HepG2 (cell line): ENCODE data around the gene BAHCC1. TPM values are rescaled to one million over a fixed set of nuclear protein-coding genes. Genes with fewer than 3 reads are reported as not detected.

Source experiments
- ATAC-seq: fragments of 200-7000 bp; cut with Tn5 transposase; 3 replicates; pipeline ENCODE4 v1.9.1; 2020; ENCODE audit warnings: mild to moderate bottlenecking, moderate library complexity
- BruUV-seq: library from RNA; stranded (reverse); fragments of 400-500 nt; replicated peaks from 2 replicates; lab custom pipeline; 2021; lab: Mats Ljungman, UMichigan
- CTCF ChIA-PET: fragments of 300-600 bp; formaldehyde crosslinking; extraction: SDS; loops from one replicate; lab custom pipeline; 2021; ENCODE audit warnings: low total read pairs, inconsistent platforms, low intra/inter-chr PET ratio; lab: Yijun Ruan, JAX
- POLR2A ChIA-PET: fragments of 350-600 bp; sonication (Branson Sonifier 250); formaldehyde crosslinking; loops from one replicate; lab custom pipeline; 2020; ENCODE audit warnings: antibody characterized with exemption, inconsistent platforms; lab: Yijun Ruan, JAX
- DNase-seq: peaks from one replicate; pipeline ENCODE4 v3.0.0-alpha.2; 2015; ENCODE audit warnings: low spot score
- FAIRE-seq: peaks from 3 replicates; lab custom pipeline; 2011; peaks lifted over from hg19 to GRCh38; lab: Jason Lieb, UNC
- H2AFZ ChIP-seq: one replicate; pipeline ENCODE4 v1.6.1; 2011; ENCODE audit warnings: low read length, inconsistent platforms
- H3K27ac ChIP-seq: fragments of 300-600 bp; 3 replicates; pipeline ENCODE4 v1.8.0; 2011; ENCODE audit warnings: mixed run types, mild to moderate bottlenecking, mixed read lengths, low read length, inconsistent platforms; ENCODE audit not compliant: insufficient read depth; ENCODE audit errors: extremely low read length
- H3K27me3 ChIP-seq, 2 experiments: fragments of 200-600 bp in 1 of 2; 2 replicates in 1 of 2; 3 replicates in 1 of 2; pipeline versions ENCODE4 v1.6.0 to v1.8.0; 2011; ENCODE audit warnings: low read length in 2 of 2, mild to moderate bottlenecking in 2 of 2, moderate library complexity in 2 of 2, inconsistent platforms in 1 of 2; ENCODE audit not compliant: insufficient read depth in 2 of 2, control insufficient read depth in 1 of 2
- H3K36me3 ChIP-seq, 2 experiments: fragments of 200-600 bp in 1 of 2; replicated peaks in 1 of 2; 2 replicates in 1 of 2; 3 replicates in 1 of 2; pipeline versions ENCODE4 v1.5.1 to v1.8.0; 2011; ENCODE audit warnings: low read length in 2 of 2, inconsistent platforms in 1 of 2; ENCODE audit not compliant: insufficient read depth in 2 of 2, control insufficient read depth in 1 of 2
- H3K4me1 ChIP-seq: 2 replicates; pipeline ENCODE4 v1.5.1; 2012; ENCODE audit warnings: low read length, inconsistent platforms; ENCODE audit not compliant: insufficient read depth
- H3K4me2 ChIP-seq: 2 replicates; pipeline ENCODE4 v1.6.0; 2011; ENCODE audit warnings: low read depth, low read length, inconsistent platforms
- H3K4me3 ChIP-seq, 3 experiments: fragments of 200-600 bp in 1 of 3; sonication (generic), shearing (Covaris generic) in 1 of 3; replicated peaks in 1 of 3; 2 replicates each; pipeline ENCODE4 v1.5.1; 2011 to 2016; ENCODE audit warnings: low read length in 3 of 3, inconsistent platforms in 2 of 3, low read depth in 2 of 3, mild to moderate bottlenecking in 2 of 3, control low read depth in 1 of 3, mixed read lengths in 1 of 3; ENCODE audit not compliant: insufficient read depth in 1 of 3
- H3K79me2 ChIP-seq: one replicate; pipeline ENCODE4 v1.6.1; 2011; ENCODE audit warnings: low read length, inconsistent platforms; ENCODE audit not compliant: insufficient read depth
- H3K9ac ChIP-seq: 2 replicates; pipeline ENCODE4 v1.6.0; 2011; ENCODE audit warnings: mild to moderate bottlenecking, low read depth, low read length, inconsistent platforms; ENCODE audit not compliant: insufficient read depth
- H3K9me3 ChIP-seq: 2 replicates; pipeline ENCODE4 v1.5.1; 2012; ENCODE audit warnings: mild to moderate bottlenecking, low read length
- H4K20me1 ChIP-seq: 2 replicates; pipeline ENCODE4 v1.6.0; 2011; ENCODE audit warnings: inconsistent platforms, mild to moderate bottlenecking, low read length, moderate library complexity; ENCODE audit not compliant: insufficient read depth
- AGO1 ChIP-seq: fragments of 200-400 bp; formaldehyde crosslinking; IDR thresholded peaks from 2 replicates; pipeline ENCODE4 v1.6.1; 2017; ENCODE audit warnings: mild to moderate bottlenecking, low read depth, low read length, moderate library complexity; ENCODE audit not compliant: poor library complexity, severe bottlenecking
- CREM ChIP-seq, 2 experiments: sonication (generic) in 1 of 2; formaldehyde crosslinking in 1 of 2; IDR thresholded peaks; 2 replicates each; pipeline versions ENCODE4 v1.4.0 to v1.6.1; 2016 to 2020; ENCODE audit warnings: antibody characterized with exemption in 1 of 2, mild to moderate bottlenecking in 1 of 2, missing genetic modification reagents in 1 of 2
- ELF3 ChIP-seq: IDR thresholded peaks from 2 replicates; pipeline ENCODE4 v1.6.1; 2016; ENCODE audit warnings: missing genetic modification reagents, missing compliant biosample characterization
- FOXC1 ChIP-seq: sonication (generic); formaldehyde crosslinking; IDR thresholded peaks from 2 replicates; pipeline ENCODE4 v1.8.0; 2022; ENCODE audit warnings: mild to moderate bottlenecking, missing genetic modification reagents, borderline replicate concordance
- HIVEP1 ChIP-seq: sonication (generic); formaldehyde crosslinking; IDR thresholded peaks from 2 replicates; pipeline ENCODE4 v1.4.0; 2020; ENCODE audit warnings: mild to moderate bottlenecking, missing genetic modification reagents
- MAFG ChIP-seq: sonication (generic); formaldehyde crosslinking; IDR thresholded peaks from 2 replicates; pipeline ENCODE4 v1.5.1; 2020; ENCODE audit warnings: mild to moderate bottlenecking, missing genetic modification reagents
- MATR3 ChIP-seq: sonication (generic); formaldehyde crosslinking; IDR thresholded peaks from 2 replicates; pipeline ENCODE4 v1.4.0; 2020; ENCODE audit warnings: missing genetic modification reagents
- MED1 ChIP-seq: sonication (generic); formaldehyde crosslinking; IDR thresholded peaks from 2 replicates; pipeline ENCODE4 v1.4.0; 2020; ENCODE audit warnings: missing genetic modification reagents
- MTF2 ChIP-seq: sonication (generic); formaldehyde crosslinking; IDR thresholded peaks from 2 replicates; pipeline ENCODE4 v1.5.0; 2020; ENCODE audit warnings: missing genetic modification reagents, borderline replicate concordance
- NKX3-1 ChIP-seq: sonication (generic); formaldehyde crosslinking; IDR thresholded peaks from 2 replicates; pipeline ENCODE4 v1.5.0; 2020; ENCODE audit warnings: missing genetic modification reagents
- ONECUT2 ChIP-seq: sonication (generic); formaldehyde crosslinking; IDR thresholded peaks from 2 replicates; pipeline ENCODE4 v1.4.0; 2020; ENCODE audit warnings: missing genetic modification reagents
- RARA ChIP-seq: IDR thresholded peaks from 2 replicates; pipeline ENCODE4 v1.6.1; 2016; ENCODE audit warnings: missing genetic modification reagents, missing compliant biosample characterization
- SALL2 ChIP-seq: sonication (generic); formaldehyde crosslinking; IDR thresholded peaks from 2 replicates; pipeline ENCODE4 v1.8.1; 2023; ENCODE audit warnings: mild to moderate bottlenecking, missing genetic modification reagents, inconsistent platforms
- SP140L ChIP-seq: sonication (generic); formaldehyde crosslinking; IDR thresholded peaks from 2 replicates; pipeline ENCODE4 v1.4.0; 2020; ENCODE audit warnings: missing genetic modification reagents, borderline replicate concordance
- TEAD2 ChIP-seq: sonication (generic); formaldehyde crosslinking; IDR thresholded peaks from 2 replicates; pipeline ENCODE4 v1.9.0; 2021; ENCODE audit warnings: missing genetic modification reagents
- ZFY ChIP-seq: sonication (generic); formaldehyde crosslinking; IDR thresholded peaks from 2 replicates; pipeline ENCODE4 v1.4.0; 2020; ENCODE audit warnings: missing genetic modification reagents
- ZNF274 ChIP-seq: sonication (generic); formaldehyde crosslinking; IDR thresholded peaks from 2 replicates; pipeline ENCODE4 v1.5.1; 2020; ENCODE audit warnings: mild to moderate bottlenecking, missing genetic modification reagents
- ZNF33B ChIP-seq: sonication (generic); formaldehyde crosslinking; IDR thresholded peaks from 2 replicates; pipeline ENCODE4 v1.5.1; 2020; ENCODE audit warnings: mild to moderate bottlenecking, missing genetic modification reagents
- ZNF501 ChIP-seq: sonication (generic); formaldehyde crosslinking; IDR thresholded peaks from 2 replicates; pipeline ENCODE4 v1.5.1; 2020; ENCODE audit warnings: mild to moderate bottlenecking, moderate library complexity, missing genetic modification reagents
- WGBS: methylation state at CpG from one replicate; pipeline ENCODE4 v1.1.6; 2017; ENCODE audit warnings: low lambda C conversion rate; 5-methylcytosine and 5-hydroxymethylcytosine counted together
- in situ Hi-C: cut with HindIII; loops from 2 replicates; pipeline ENCODE4 v1.10.0; 2017; ENCODE audit warnings: low pct_unique_long_range_greater_than_20kb; ENCODE audit not compliant: extremely low pct_ligation_motif_present
- intact Hi-C: fragments of 100-400 bp; cut with micrococcal nuclease; formaldehyde crosslinking; loops from one replicate; pipeline ENCODE4 v1.10.0; 2022; ENCODE audit not compliant: unreplicated experiment
- polyA plus RNA-seq, 8 experiments: library from polyadenylated mRNA; depleted of rRNA in 3 of 8; stranded (reverse) in 7 of 8; unstranded in 1 of 8; fragments of >200 nt; fragmentation: Illumina TruSeq in 4 of 8; extraction: Trizol in 4 of 8; gene quantifications; 2 replicates each; pipeline versions ENCODE4 v1.2.1 to v1.2.3, GENCODE V29; 2011 to 2016; ENCODE audit warnings: low read depth in 4 of 8, missing spikeins in 1 of 8, mixed read lengths in 1 of 8; ENCODE audit not compliant: insufficient read depth in 1 of 8
- total RNA-seq, 5 experiments: library from RNA; depleted of rRNA; stranded (reverse); fragments of >200 nt; fragmentation: Illumina TruSeq; extraction: Trizol; gene quantifications; 2 replicates each; pipeline ENCODE4 v1.2.3, GENCODE V29; 2016; ENCODE audit warnings: low read depth in 1 of 5

BAHCC1 gene
- total and polyA plus RNA-seq, 2 of the 13 experiments (the other 11 are each of a cell fraction or from before 2014, with no cell fraction given) = 1.4 to 1.7 TPM

- TF ChIP-seq ZFY = no peak; the same call in 1 of the 2 replicates
These were observed 73.0 kb downstream of the BAHCC1 start (continued) for GRCh38 chr17:81468111-81468769.

GRCh38 chr17:81468770-81469121, 73.5 kb downstream of the BAHCC1 start:
- no TSS peak for BruUV-seq
- Histone ChIP-seq H3K36me3 (no peaks in the 10 kb centered on the region), H3K9me3 (no peaks in the 10 kb centered on the region), H3K27me3 (peaks cover 7 to 37% of the 10 kb centered on the region in 2 experiments; a peak in 4 of 5 replicates), H3K4me2 (peak overlapping the region; percentile 85), H4K20me1 (no peaks in the 10 kb centered on the region), H3K4me3 (peak overlapping the region; percentile 12 to 51 (median 38); a peak in 5 of 6 replicates), H3K27ac (no peak overlapping the region), H2AFZ (no peak overlapping the region)
- DNase-seq = no peak
- in situ Hi-C loops = no loop called here
- WGBS = 5% methylated on average over 10 of the region's 18 CpGs
- peak; percentile 4; the same call in 1 of the 3 replicates for ATAC-seq
- FAIRE-seq = no peak
- intact Hi-C loops = loop anchor here (1.0 kb wide), 1 partner anchor 40 kb away; no protein-coding TSS in a partner anchor
- 0 out of 2 replicates have a peak, but pooled peaks have one; percentile 7 for TF ChIP-seq MED1
- no peak for TF ChIP-seq MAFG (CRISPR knock-in tag)
- 0 out of 2 replicates have a peak, but pooled peaks have one; percentile 31 for TF ChIP-seq ONECUT2
- TF ChIP-seq, all 625 proteins: peak for 2
- Histone ChIP-seq H3K79me2 (no peaks in the 10 kb centered on the region), H3K9ac (no peak overlapping the region), H3K4me1 (peaks cover 46% of the 10 kb centered on the region)
- ChIA-PET POLR2A (no interaction called here), CTCF (no interaction called here)

GRCh38 chr17:81469266-81469665, 74.0 kb downstream of the BAHCC1 start:
- DNase-seq (no peak), FAIRE-seq (no peak), ATAC-seq (no peak)
- peaks cover 46% of the 10 kb centered on the region for H3K4me1 ChIP-seq
- no peaks in the 10 kb centered on the region for H3K36me3 ChIP-seq
- ChIA-PET POLR2A (no interaction called here), CTCF (no interaction called here)
- no peaks in the 10 kb centered on the region for H3K9me3 ChIP-seq
- no TSS peak for BruUV-seq
- no peaks in the 10 kb centered on the region for H3K79me2 ChIP-seq
- H3K27me3 ChIP-seq = peaks cover 9 to 40% of the 10 kb centered on the region in 2 experiments; a peak in 4 of 5 replicates
- H3K27ac ChIP-seq = no peak overlapping the region
- no peak overlapping the region for H3K9ac ChIP-seq
- in situ Hi-C loops = no loop called here
- H3K4me2 ChIP-seq = peak overlapping the region; percentile 85
- WGBS = 54% methylated on average over 7 of the region's 13 CpGs
- peak overlapping the region in 1 of 3 experiments; percentile 51; a peak in 3 of 6 replicates for H3K4me3 ChIP-seq
- no peaks in the 10 kb centered on the region for H4K20me1 ChIP-seq
- H2AFZ ChIP-seq = no peak overlapping the region
- intact Hi-C loops = no loop called here
- TF ChIP-seq HIVEP1 (CRISPR knock-in tag) (0 out of 2 replicates have a peak, but pooled peaks have one; percentile 17), SALL2 (no peak), SP140L (CRISPR knock-in tag) (no peak), FOXC1 (CRISPR knock-in tag) (no peak), ZNF274 (0 out of 2 replicates have a peak, but pooled peaks have one; percentile 17), NKX3-1 (CRISPR knock-in tag) (no peak), ZNF33B (CRISPR knock-in tag) (no peak), MTF2 (CRISPR knock-in tag) (peak; percentile 33; the same call in 1 of the 2 replicates), ZNF501 (CRISPR knock-in tag) (no peak), TEAD2 (CRISPR knock-in tag) (no peak), AGO1 (peak; percentile 55), MATR3 (CRISPR knock-in tag) (0 out of 2 replicates have a peak, but pooled peaks have one; percentile 9), ELF3 (CRISPR knock-in tag) (no peak), CREM (IDR thresholded peaks at IDR 0.05) (no peak), CREM (CRISPR knock-in tag; IDR thresholded peaks at IDR 0.05) (no peak), RARA (CRISPR knock-in tag) (no peak)
